ENCODE results near the gene SMAP1. TPM values are rescaled to one million over a fixed set of nuclear protein-coding genes. Genes with fewer than 3 reads are reported as not detected.

Gene SMAP1
- total and polyA plus RNA-seq, 9 of the 15 experiments (the other 6 are each of a cell fraction or from before 2014, with no cell fraction given): 11.4 to 26.4 (median 15.5) TPM

DNA sequence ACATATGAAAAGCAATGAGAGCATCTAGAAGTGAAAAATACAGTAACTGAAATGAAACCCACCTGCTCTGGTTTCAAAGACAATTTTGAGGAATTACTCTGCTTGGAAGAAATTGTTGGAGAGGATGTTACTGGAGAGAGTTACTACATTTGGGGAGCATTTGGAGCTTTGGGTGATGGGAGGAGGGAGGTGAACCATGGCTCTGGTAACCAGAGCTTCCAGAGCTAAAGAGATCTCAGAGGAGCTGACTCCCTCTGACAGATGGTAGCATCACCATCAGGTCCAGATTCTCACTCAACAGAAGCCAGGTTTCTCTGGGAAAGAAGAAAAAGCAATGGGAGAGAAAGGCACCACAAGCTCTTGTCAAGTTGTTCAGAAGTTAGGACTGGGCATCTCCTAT is 42.2 kb upstream of the SMAP1 start (continued):
- TF ChIP-seq, protein P1, sequence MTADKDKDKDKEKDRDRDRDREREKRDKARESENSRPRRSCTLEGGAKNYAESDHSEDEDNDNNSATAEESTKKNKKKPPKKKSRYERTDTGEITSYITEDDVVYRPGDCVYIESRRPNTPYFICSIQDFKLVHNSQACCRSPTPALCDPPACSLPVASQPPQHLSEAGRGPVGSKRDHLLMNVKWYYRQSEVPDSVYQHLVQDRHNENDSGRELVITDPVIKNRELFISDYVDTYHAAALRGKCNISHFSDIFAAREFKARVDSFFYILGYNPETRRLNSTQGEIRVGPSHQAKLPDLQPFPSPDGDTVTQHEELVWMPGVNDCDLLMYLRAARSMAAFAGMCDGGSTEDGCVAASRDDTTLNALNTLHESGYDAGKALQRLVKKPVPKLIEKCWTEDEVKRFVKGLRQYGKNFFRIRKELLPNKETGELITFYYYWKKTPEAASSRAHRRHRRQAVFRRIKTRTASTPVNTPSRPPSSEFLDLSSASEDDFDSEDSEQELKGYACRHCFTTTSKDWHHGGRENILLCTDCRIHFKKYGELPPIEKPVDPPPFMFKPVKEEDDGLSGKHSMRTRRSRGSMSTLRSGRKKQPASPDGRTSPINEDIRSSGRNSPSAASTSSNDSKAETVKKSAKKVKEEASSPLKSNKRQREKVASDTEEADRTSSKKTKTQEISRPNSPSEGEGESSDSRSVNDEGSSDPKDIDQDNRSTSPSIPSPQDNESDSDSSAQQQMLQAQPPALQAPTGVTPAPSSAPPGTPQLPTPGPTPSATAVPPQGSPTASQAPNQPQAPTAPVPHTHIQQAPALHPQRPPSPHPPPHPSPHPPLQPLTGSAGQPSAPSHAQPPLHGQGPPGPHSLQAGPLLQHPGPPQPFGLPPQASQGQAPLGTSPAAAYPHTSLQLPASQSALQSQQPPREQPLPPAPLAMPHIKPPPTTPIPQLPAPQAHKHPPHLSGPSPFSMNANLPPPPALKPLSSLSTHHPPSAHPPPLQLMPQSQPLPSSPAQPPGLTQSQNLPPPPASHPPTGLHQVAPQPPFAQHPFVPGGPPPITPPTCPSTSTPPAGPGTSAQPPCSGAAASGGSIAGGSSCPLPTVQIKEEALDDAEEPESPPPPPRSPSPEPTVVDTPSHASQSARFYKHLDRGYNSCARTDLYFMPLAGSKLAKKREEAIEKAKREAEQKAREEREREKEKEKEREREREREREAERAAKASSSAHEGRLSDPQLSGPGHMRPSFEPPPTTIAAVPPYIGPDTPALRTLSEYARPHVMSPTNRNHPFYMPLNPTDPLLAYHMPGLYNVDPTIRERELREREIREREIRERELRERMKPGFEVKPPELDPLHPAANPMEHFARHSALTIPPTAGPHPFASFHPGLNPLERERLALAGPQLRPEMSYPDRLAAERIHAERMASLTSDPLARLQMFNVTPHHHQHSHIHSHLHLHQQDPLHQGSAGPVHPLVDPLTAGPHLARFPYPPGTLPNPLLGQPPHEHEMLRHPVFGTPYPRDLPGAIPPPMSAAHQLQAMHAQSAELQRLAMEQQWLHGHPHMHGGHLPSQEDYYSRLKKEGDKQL (CRISPR knock-in tag; IDR thresholded peaks at IDR 0.05; ENCODE audit: borderline replicate concordance): no peak
- TF ChIP-seq, protein P2, sequence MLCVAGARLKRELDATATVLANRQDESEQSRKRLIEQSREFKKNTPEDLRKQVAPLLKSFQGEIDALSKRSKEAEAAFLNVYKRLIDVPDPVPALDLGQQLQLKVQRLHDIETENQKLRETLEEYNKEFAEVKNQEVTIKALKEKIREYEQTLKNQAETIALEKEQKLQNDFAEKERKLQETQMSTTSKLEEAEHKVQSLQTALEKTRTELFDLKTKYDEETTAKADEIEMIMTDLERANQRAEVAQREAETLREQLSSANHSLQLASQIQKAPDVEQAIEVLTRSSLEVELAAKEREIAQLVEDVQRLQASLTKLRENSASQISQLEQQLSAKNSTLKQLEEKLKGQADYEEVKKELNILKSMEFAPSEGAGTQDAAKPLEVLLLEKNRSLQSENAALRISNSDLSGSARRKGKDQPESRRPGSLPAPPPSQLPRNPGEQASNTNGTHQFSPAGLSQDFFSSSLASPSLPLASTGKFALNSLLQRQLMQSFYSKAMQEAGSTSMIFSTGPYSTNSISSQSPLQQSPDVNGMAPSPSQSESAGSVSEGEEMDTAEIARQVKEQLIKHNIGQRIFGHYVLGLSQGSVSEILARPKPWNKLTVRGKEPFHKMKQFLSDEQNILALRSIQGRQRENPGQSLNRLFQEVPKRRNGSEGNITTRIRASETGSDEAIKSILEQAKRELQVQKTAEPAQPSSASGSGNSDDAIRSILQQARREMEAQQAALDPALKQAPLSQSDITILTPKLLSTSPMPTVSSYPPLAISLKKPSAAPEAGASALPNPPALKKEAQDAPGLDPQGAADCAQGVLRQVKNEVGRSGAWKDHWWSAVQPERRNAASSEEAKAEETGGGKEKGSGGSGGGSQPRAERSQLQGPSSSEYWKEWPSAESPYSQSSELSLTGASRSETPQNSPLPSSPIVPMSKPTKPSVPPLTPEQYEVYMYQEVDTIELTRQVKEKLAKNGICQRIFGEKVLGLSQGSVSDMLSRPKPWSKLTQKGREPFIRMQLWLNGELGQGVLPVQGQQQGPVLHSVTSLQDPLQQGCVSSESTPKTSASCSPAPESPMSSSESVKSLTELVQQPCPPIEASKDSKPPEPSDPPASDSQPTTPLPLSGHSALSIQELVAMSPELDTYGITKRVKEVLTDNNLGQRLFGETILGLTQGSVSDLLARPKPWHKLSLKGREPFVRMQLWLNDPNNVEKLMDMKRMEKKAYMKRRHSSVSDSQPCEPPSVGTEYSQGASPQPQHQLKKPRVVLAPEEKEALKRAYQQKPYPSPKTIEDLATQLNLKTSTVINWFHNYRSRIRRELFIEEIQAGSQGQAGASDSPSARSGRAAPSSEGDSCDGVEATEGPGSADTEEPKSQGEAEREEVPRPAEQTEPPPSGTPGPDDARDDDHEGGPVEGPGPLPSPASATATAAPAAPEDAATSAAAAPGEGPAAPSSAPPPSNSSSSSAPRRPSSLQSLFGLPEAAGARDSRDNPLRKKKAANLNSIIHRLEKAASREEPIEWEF (CRISPR knock-in tag; IDR thresholded peaks at IDR 0.05): no peak

Measured in K562 (cell line).